HepG2 (cell line): ENCODE results near the gene TRIM28. TPM values are rescaled to one million over a fixed set of nuclear protein-coding genes. Genes with fewer than 3 reads are reported as not detected.
A peak's percentile ranks its signal among the peaks of the same experiment; 100 is the strongest.

Experiments used
- GATAD2A ChIP-seq: IDR thresholded peaks from 2 replicates; pipeline ENCODE4 v1.6.1; 2016
- HHEX ChIP-seq: IDR thresholded peaks from 2 replicates; pipeline ENCODE4 v1.6.1; 2016; ENCODE audit warnings: control low read depth
- IKZF1 ChIP-seq: fragments of 450-650 bp; IDR thresholded peaks from 2 replicates; pipeline ENCODE4 v1.7.1; 2016
- KDM3A ChIP-seq: IDR thresholded peaks from 2 replicates; pipeline ENCODE4 v1.6.1; 2018; ENCODE audit warnings: low read depth, missing compliant biosample characterization
- MYC ChIP-seq: sonication (generic); formaldehyde crosslinking; IDR thresholded peaks from 2 replicates; pipeline ENCODE4 v1.9.0; 2021; ENCODE audit warnings: missing genetic modification reagents, borderline replicate concordance
- NFIC ChIP-seq: IDR thresholded peaks from 2 replicates; pipeline ENCODE4 v1.6.1; 2012; ENCODE audit warnings: mild to moderate bottlenecking, low read length, inconsistent platforms
- RFXAP ChIP-seq: sonication (generic); formaldehyde crosslinking; IDR thresholded peaks from 2 replicates; pipeline ENCODE4 v1.4.0; 2020; ENCODE audit warnings: missing genetic modification reagents, borderline replicate concordance
- SIX4 ChIP-seq: sonication (generic); formaldehyde crosslinking; IDR thresholded peaks from 2 replicates; pipeline ENCODE4 v1.4.0; 2020; ENCODE audit warnings: missing genetic modification reagents
- ZBTB42 ChIP-seq: sonication (generic); formaldehyde crosslinking; IDR thresholded peaks from 2 replicates; pipeline ENCODE4 v1.5.0; 2020; ENCODE audit warnings: mild to moderate bottlenecking, missing genetic modification reagents
- ZFAT ChIP-seq: sonication (generic); formaldehyde crosslinking; conservative IDR thresholded peaks from 2 replicates; pipeline ENCODE4 v1.8.1; 2023; ENCODE audit warnings: missing genetic modification reagents, inconsistent platforms
- ZFP1 ChIP-seq: IDR thresholded peaks from 2 replicates; pipeline ENCODE4 v1.6.1; 2016
- ZMAT3 ChIP-seq: sonication (generic); formaldehyde crosslinking; conservative IDR thresholded peaks from 2 replicates; pipeline ENCODE4 v1.7.0; 2021; ENCODE audit warnings: missing genetic modification reagents
- ZNF260 ChIP-seq: sonication (generic); formaldehyde crosslinking; IDR thresholded peaks from 2 replicates; pipeline ENCODE4 v1.4.0; 2020; ENCODE audit warnings: missing genetic modification reagents, low read depth, mild to moderate bottlenecking, borderline replicate concordance
- ZNF605 ChIP-seq: sonication (generic); formaldehyde crosslinking; IDR thresholded peaks from 2 replicates; pipeline ENCODE4 v1.8.0; 2022; ENCODE audit warnings: mild to moderate bottlenecking, missing genetic modification reagents
- ZNF775 ChIP-seq: sonication (generic); formaldehyde crosslinking; IDR thresholded peaks from 2 replicates; pipeline ENCODE4 v1.4.0; 2020; ENCODE audit warnings: missing genetic modification reagents, mild to moderate bottlenecking, moderate library complexity, borderline replicate concordance
- polyA plus RNA-seq, 8 experiments: library from polyadenylated mRNA; depleted of rRNA in 3 of 8; stranded (reverse) in 7 of 8; unstranded in 1 of 8; fragments of >200 nt; fragmentation: Illumina TruSeq in 4 of 8; extraction: Trizol in 4 of 8; gene quantifications; 2 replicates each; pipeline versions ENCODE4 v1.2.1 to v1.2.3, GENCODE V29; 2011 to 2016; ENCODE audit warnings: low read depth in 4 of 8, missing spikeins in 1 of 8, mixed read lengths in 1 of 8; ENCODE audit not compliant: insufficient read depth in 1 of 8
- total RNA-seq, 5 experiments: library from RNA; depleted of rRNA; stranded (reverse); fragments of >200 nt; fragmentation: Illumina TruSeq; extraction: Trizol; gene quantifications; 2 replicates each; pipeline ENCODE4 v1.2.3, GENCODE V29; 2016; ENCODE audit warnings: low read depth in 1 of 5
- TF ChIP-seq, protein P1 (sequence below): sonication (generic); formaldehyde crosslinking; conservative IDR thresholded peaks from 2 replicates; pipeline ENCODE4 v1.8.0; 2022; ENCODE audit warnings: missing genetic modification reagents
- TF ChIP-seq, protein P2 (sequence below): sonication (generic); formaldehyde crosslinking; IDR thresholded peaks from 2 replicates; pipeline ENCODE4 v1.5.0; 2020; ENCODE audit warnings: mild to moderate bottlenecking, missing genetic modification reagents, moderate library complexity
- TF ChIP-seq, protein P3 (sequence below): sonication (generic); formaldehyde crosslinking; IDR thresholded peaks from 2 replicates; pipeline ENCODE4 v1.5.1; 2020; ENCODE audit warnings: missing genetic modification reagents, mild to moderate bottlenecking, borderline replicate concordance
- TF ChIP-seq, protein P4 (sequence below): sonication (generic); formaldehyde crosslinking; IDR thresholded peaks from 2 replicates; pipeline ENCODE4 v1.4.0; 2020; ENCODE audit warnings: missing genetic modification reagents, borderline replicate concordance
- TF ChIP-seq, protein P5 (sequence below): sonication (generic); formaldehyde crosslinking; IDR thresholded peaks from 2 replicates; pipeline ENCODE4 v1.8.0; 2022; ENCODE audit warnings: mild to moderate bottlenecking, missing genetic modification reagents; ENCODE audit not compliant: insufficient replicate concordance
- TF ChIP-seq, protein P6 (sequence below): sonication (generic); formaldehyde crosslinking; IDR thresholded peaks from 2 replicates; pipeline ENCODE4 v1.4.0; 2020; ENCODE audit warnings: mild to moderate bottlenecking, low read depth, missing genetic modification reagents

The TRIM28 gene
- total and polyA plus RNA-seq, 2 of the 13 experiments (the other 11 are each of a cell fraction or from before 2014, with no cell fraction given) = 361 to 439 TPM

DNA sequence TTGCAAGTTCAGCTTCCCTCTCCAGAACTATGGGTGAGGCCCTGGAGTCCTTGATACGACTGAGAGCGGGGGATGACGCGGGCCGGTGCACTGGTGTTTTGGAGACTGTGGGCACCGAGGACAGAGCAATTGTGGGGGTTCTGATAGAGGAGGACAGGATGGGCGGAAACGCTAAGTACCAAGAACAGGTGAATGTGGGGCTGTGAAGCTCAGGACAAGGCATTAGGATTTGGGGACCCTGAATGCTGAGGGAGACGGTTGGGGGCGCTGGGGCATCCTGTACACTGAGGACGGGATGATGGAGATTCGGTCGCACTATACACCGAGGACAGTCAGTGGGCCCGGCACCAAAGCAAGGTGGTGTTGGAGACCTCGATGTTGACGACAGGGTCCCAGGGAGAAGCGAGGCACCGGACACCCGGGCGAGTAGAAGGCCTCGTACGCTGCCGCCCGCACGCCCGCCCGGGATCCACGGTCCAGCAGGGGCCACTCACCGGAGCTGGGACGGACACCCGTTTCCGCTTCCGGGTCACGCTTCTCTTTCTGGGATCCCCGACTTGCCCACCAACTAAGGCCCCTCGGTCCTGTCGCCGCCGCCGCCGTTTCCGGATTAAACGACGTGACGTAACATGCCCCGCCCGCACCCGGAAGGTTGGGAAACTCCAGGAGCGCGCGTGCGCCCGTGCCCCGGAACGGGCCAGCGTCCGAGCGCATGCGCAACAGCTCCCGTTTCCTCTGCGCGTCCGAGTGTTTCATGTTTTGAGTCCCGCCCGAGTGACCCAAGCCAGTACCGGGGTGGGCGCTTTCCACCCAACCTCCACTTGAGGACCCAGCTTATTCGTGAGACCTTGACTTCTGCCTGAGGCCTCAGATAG is 10.9 kb downstream of the TRIM28 start, which contains the start of gene CHMP2A (continued):
- TF ChIP-seq, protein P1, sequence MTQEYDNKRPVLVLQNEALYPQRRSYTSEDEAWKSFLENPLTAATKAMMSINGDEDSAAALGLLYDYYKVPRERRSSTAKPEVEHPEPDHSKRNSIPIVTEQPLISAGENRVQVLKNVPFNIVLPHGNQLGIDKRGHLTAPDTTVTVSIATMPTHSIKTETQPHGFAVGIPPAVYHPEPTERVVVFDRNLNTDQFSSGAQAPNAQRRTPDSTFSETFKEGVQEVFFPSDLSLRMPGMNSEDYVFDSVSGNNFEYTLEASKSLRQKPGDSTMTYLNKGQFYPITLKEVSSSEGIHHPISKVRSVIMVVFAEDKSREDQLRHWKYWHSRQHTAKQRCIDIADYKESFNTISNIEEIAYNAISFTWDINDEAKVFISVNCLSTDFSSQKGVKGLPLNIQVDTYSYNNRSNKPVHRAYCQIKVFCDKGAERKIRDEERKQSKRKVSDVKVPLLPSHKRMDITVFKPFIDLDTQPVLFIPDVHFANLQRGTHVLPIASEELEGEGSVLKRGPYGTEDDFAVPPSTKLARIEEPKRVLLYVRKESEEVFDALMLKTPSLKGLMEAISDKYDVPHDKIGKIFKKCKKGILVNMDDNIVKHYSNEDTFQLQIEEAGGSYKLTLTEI (CRISPR knock-in tag) = no peak
- TF ChIP-seq, protein P2, sequence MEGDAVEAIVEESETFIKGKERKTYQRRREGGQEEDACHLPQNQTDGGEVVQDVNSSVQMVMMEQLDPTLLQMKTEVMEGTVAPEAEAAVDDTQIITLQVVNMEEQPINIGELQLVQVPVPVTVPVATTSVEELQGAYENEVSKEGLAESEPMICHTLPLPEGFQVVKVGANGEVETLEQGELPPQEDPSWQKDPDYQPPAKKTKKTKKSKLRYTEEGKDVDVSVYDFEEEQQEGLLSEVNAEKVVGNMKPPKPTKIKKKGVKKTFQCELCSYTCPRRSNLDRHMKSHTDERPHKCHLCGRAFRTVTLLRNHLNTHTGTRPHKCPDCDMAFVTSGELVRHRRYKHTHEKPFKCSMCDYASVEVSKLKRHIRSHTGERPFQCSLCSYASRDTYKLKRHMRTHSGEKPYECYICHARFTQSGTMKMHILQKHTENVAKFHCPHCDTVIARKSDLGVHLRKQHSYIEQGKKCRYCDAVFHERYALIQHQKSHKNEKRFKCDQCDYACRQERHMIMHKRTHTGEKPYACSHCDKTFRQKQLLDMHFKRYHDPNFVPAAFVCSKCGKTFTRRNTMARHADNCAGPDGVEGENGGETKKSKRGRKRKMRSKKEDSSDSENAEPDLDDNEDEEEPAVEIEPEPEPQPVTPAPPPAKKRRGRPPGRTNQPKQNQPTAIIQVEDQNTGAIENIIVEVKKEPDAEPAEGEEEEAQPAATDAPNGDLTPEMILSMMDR (CRISPR knock-in tag) = peak; percentile 12; the same call in 1 of the 2 replicates
- TF ChIP-seq KDM3A (CRISPR knock-in tag) (0 out of 2 replicates have a peak, but pooled peaks have one; percentile 31), SIX4 (CRISPR knock-in tag) (no peak), IKZF1 (no peak), HHEX (no peak), ZBTB42 (CRISPR knock-in tag) (no peak), ZMAT3 (CRISPR knock-in tag) (no peak), GATAD2A (CRISPR knock-in tag) (no peak), ZNF605 (CRISPR knock-in tag) (no peak), ZFP1 (CRISPR knock-in tag) (no peak), ZFAT (CRISPR knock-in tag) (no peak), MYC (no peak), ZNF775 (CRISPR knock-in tag) (no peak), ZNF260 (no peak), NFIC (no peak), RFXAP (no peak; the same call in 1 of the 2 replicates)
- TF ChIP-seq, protein P3, sequence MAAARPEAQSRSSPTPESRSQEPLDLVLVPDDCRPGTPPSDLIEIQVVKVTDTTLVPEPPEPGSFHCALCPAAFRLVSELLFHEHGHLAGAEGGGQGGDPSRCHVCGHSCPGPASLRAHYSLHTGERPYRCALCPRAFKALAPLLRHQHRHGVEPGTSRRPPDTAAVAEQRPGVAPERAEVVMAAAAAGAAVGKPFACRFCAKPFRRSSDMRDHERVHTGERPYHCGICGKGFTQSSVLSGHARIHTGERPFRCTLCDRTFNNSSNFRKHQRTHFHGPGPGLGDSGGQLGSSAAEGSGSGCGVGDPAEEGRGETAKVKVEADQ (CRISPR knock-in tag) = peak; percentile 47; the same call in 1 of the 2 replicates
- TF ChIP-seq, protein P4, sequence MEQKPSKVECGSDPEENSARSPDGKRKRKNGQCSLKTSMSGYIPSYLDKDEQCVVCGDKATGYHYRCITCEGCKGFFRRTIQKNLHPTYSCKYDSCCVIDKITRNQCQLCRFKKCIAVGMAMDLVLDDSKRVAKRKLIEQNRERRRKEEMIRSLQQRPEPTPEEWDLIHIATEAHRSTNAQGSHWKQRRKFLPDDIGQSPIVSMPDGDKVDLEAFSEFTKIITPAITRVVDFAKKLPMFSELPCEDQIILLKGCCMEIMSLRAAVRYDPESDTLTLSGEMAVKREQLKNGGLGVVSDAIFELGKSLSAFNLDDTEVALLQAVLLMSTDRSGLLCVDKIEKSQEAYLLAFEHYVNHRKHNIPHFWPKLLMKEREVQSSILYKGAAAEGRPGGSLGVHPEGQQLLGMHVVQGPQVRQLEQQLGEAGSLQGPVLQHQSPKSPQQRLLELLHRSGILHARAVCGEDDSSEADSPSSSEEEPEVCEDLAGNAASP (CRISPR knock-in tag) = no peak
- TF ChIP-seq, protein P5, sequence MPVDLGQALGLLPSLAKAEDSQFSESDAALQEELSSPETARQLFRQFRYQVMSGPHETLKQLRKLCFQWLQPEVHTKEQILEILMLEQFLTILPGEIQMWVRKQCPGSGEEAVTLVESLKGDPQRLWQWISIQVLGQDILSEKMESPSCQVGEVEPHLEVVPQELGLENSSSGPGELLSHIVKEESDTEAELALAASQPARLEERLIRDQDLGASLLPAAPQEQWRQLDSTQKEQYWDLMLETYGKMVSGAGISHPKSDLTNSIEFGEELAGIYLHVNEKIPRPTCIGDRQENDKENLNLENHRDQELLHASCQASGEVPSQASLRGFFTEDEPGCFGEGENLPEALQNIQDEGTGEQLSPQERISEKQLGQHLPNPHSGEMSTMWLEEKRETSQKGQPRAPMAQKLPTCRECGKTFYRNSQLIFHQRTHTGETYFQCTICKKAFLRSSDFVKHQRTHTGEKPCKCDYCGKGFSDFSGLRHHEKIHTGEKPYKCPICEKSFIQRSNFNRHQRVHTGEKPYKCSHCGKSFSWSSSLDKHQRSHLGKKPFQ (CRISPR knock-in tag) = no peak
- TF ChIP-seq, protein P6, sequence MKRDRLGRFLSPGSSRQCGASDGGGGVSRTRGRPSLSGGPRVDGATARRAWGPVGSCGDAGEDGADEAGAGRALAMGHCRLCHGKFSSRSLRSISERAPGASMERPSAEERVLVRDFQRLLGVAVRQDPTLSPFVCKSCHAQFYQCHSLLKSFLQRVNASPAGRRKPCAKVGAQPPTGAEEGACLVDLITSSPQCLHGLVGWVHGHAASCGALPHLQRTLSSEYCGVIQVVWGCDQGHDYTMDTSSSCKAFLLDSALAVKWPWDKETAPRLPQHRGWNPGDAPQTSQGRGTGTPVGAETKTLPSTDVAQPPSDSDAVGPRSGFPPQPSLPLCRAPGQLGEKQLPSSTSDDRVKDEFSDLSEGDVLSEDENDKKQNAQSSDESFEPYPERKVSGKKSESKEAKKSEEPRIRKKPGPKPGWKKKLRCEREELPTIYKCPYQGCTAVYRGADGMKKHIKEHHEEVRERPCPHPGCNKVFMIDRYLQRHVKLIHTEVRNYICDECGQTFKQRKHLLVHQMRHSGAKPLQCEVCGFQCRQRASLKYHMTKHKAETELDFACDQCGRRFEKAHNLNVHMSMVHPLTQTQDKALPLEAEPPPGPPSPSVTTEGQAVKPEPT (CRISPR knock-in tag) = no peak
